Hippocampal formation (tissue), 2 donors: ENCODE data around the gene MAP2K4.

Experiments used
- DNase-seq, 2 donors: peaks; one replicate each; lab custom pipeline; 2025; lab: John Stamatoyannopoulos, UW

Gene MAP2K4

GRCh38 chr17:12037970-12038369, 17.3 kb downstream of the MAP2K4 start:
- DNase-seq = no peak

GRCh38 chr17:12040478-12040877, 19.8 kb downstream of the MAP2K4 start:
- DNase-seq = no peak

DNA sequence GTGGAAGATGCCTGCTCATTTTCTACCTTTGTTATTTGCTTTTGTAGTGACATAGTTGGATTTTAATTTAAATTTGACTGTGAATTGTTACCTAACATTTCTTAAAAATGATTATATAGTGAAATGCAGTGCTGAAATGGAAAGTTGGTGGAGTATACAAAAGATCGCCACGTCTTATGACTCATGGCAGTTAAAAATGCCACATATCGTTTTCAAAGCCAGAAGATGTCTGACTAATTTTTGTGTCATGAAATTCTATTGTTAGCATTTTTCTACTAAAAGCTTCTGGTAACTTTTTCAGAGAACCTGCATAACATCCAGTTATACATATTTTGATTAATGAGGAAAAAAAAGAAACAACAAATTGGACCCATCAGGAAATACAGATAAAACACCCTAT, 20.6 kb downstream of the MAP2K4 start:
- no peak for DNase-seq

- DNase-seq = no peak
These were observed 23.0 kb downstream of the MAP2K4 start for GRCh38 chr17:12043702-12044101.

- DNase-seq = no peak
These were observed 26.1 kb downstream of the MAP2K4 start for GRCh38 chr17:12046786-12047185.

DNA sequence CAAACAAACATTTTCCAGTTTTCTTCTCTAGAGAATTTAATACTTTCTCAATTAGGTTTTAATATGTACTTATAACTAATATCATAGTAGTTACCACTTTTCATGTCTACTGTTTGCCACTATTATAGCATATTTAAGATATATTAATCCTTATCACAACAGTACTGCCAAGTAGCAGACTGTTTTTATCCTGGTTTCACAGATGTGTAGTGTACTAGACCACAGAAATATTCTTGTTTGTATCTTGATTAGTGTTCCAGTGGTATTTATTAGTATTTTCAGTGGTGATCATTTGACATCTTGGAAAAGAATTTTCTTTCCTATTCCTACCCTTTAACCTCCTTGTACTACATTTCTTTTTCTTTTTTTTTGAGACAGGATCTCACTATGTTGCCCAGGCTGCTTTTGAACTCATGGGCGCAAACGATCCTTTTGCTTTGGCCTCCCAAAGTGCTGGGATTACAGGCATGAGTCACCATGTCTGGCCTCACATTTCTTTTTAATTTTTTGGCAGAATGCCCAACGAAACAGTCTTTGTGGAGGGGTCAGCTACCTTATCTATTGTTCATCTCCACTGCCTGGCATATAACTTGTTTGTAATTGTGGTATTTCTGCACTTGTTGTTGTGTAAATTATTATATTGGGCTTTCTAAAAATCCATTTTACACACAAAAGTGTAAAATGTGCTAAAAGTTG, 27.2 kb downstream of the MAP2K4 start:
- no peak for DNase-seq

DNA sequence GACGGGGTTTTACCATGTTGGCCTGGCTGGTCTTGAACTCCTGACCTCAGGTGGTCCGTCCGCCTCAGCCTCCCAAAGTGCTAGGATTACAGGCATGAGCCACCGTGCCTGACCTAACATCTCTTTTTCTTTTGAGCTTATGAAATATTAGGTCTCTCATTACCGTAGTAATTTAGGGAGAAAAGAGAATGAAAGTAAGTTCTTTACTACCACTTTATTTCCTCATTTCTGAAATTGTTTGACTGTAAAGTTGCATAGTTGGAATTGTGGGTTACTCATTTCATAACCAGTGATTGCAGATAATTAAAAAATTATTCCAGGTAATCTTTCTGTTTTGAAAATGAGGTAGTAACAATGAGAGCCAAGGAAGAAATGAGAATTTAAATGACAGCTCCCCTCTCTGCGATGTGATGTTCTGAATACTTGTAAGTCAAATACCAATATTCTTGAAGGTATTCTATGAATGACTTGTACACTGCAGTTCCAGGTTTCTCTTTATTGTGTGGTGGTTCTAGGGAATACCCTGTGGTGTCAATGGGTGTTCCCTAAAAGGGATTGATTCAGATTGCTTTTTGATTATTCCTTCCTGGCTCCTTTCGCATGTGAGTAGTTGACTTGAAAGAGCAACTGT, 28.3 kb downstream of the MAP2K4 start:
- no peak for DNase-seq

DNA sequence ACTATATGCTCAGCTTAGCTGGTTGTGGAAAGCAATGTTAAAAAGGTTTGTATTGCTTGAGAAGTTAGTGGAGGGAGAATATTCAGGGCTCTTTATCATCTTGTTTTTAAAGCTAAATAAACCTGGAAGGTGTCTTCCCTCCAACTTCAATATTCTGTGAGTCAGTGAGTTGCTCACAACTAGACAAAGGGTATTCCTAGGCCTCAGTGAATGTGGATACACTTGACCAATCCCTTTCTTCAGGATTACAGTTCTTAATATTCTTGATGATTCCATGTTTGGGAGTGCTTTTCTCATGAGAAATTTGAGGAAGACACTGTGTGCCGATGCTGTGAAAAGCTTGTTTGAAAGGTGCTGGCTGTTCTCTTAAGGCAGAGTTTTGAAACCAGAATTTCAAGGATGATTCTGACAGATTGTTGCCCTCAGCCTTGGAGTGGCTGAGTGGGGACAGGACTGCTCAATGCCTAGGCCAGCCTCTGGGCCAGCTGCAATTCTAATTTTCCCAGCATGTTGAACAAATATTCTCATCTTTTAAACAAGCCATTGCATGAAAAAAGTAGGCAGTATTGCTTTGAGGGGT, 30.1 kb downstream of the MAP2K4 start:
- no peak for DNase-seq

DNA sequence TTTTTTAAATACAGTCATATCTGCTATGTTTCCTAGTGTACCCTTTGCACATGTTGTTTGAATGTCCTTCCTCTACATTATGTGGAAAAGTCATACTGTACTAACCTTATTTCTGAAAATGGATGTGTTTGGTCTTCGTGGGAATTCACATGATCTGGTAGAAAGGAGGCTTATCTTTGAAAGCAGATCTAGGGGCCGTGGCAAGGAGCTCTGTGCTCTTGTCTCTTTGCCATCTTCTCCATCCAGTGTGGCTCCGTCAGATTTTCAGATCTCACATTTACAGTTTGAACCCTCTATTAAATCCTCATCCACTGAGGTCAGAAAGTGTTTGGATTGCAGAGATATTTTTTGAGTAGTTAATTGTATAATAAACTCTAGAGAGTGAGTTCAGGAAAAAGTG, 32.9 kb downstream of the MAP2K4 start:
- no peak for DNase-seq

GRCh38 chr17:12055889-12056288, 35.2 kb downstream of the MAP2K4 start:
- no peak for DNase-seq

DNA sequence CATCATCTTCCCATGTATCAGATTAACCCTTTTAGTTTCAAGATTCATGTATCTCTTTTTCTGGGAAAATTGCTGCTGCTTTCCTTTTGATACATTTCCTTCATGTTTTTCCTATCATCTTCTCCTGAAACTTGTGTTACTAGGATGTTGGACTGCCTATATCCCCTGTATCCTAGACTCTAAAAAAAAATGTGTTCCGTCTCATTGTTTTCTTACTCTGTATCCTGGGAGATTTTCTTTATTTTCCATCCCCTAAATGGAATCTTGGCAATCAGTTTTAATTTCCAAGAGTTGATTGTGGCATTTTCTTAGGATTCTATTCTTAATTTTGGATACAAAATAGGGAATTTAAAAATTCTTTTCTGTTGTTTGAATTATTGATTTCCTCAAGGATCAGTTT, 36.8 kb downstream of the MAP2K4 start:
- DNase-seq = no peak

DNA sequence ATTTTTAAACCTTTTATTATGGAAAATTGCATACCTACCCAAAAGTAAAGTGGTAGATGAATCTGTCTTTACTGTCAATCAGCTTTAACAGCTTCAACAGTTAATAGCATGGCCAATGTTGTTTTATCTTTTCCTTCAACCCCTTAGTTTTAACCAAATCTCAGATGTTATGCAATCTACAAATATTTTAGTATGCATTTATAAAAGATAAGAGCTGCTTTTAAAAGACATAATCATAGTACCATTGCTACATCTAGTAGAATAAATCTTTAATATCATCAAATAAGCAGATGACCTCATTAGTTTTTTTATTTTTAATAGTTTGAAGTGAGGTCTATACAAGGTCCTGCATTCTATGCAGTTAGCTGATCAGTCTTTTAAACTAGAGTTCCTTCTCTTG, 37.9 kb downstream of the MAP2K4 start:
- DNase-seq = no peak

- no peak for DNase-seq
These were observed 41.6 kb downstream of the MAP2K4 start for GRCh38 chr17:12062249-12062648.

GRCh38 chr17:12064395-12064794, 43.7 kb downstream of the MAP2K4 start:
- no peak for DNase-seq

DNA sequence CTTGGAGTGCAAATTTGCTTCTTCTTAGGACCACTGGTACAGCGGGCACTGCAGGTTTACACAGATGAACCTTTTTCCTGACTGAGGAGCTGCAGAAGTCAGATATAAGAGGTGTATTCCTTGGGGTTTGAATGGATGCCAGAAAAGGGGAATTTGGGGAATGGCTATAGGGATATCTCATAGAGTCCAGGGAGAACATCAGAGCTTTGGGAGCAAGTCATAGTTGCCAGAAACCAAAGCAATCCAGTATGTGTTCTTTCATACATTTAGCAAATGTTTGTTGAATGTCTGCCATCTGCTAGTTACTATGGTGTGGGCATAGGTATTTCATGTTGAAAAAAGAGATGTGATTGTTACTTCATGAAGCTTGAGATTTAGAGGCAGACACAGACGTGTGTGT, 46.8 kb downstream of the MAP2K4 start:
- no peak for DNase-seq

- DNase-seq = no peak
These were observed 48.3 kb downstream of the MAP2K4 start for GRCh38 chr17:12068946-12069345.

- no peak for DNase-seq
These were observed 49.9 kb downstream of the MAP2K4 start for GRCh38 chr17:12070561-12070960.

DNA sequence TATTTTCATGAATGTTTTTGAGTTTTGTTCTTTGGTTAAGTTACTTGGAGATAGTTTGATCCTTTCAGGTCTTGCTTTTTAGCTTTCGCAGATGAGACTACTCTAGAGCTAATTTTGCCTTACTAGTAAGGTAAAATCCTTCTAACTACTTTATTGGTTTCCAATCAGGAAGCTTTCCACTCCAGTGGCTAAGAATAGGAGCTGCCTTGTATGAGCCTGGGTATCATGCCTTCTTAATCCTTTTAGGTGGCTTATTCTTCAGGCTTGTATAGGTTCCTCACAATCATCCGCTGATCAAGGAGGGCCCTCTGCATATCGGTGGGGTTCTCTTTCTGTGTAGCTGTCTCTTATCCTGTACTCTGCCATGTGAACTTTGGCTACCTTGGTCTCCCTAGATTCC, 53.7 kb downstream of the MAP2K4 start:
- DNase-seq = no peak

DNA sequence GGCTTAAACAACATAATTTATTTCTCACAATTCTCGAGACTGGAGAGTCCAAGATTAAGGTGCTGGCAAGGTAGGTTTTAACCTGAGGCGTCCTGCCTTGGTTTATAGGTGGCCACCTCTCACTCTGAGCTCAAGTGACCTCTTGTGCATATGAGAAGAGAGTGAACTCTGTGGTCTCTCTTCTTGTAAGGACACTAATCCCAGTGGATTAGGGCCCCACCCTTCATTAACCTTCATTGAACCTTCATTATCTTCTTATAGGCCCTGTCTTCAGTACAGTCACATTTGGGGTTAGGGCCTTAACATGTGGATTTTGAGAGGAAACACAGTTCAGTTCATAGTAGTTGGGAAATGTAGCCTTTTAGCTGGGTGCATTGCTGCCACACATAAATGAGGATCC, 57.1 kb downstream of the MAP2K4 start:
- DNase-seq = no peak

DNA sequence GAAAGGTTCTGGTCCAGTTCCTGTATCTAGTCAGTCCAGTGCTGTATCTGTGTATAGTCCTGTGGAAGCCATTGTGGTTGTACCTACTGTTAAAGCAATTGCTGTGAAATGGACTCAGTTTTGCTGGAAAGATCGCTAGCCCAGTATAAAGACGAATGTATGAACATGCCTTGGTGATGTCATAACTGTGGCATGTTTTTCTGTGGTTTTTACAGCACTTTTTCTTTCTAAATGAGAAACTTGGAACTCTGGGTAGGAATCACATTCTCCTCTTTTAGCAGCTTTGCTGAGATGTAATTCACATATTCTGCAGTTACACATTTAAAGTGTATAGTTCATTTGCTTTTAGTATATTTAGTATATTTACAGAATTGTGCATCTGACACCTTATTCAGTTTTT, 58.1 kb downstream of the MAP2K4 start:
- DNase-seq = no peak

GRCh38 chr17:12081720-12082119, 61.0 kb downstream of the MAP2K4 start:
- no peak for DNase-seq

- DNase-seq = no peak
These were observed 64.6 kb downstream of the MAP2K4 start for GRCh38 chr17:12085076-12085949.

- DNase-seq = no peak
These were observed 67.4 kb downstream of the MAP2K4 start for GRCh38 chr17:12088035-12088434.
